BE2C (cell line): ENCODE measurements around the gene JMJD6.

Experiments
- DNase-seq: peaks from one replicate; pipeline ENCODE4 v3.0.0-alpha.2; 2020
- H3K27me3 ChIP-seq: fragments of 250-450 bp; sonication (Bioruptor Pico); 2 replicates; pipeline ENCODE4 v1.5.1; 2020; ENCODE audit warnings: mild to moderate bottlenecking
- H3K36me3 ChIP-seq: fragments of 250-450 bp; sonication (Bioruptor Pico); 2 replicates; pipeline ENCODE4 v1.5.1; 2020; ENCODE audit warnings: mild to moderate bottlenecking
- H3K4me1 ChIP-seq: fragments of 250-450 bp; sonication (Bioruptor Pico); 2 replicates; pipeline ENCODE4 v1.5.1; 2020
- H3K4me3 ChIP-seq: 2 replicates; pipeline ENCODE4 v1.5.1; 2011; ENCODE audit warnings: low read depth, low read length
- H3K9me3 ChIP-seq: fragments of 250-450 bp; sonication (Bioruptor Pico); 2 replicates; pipeline ENCODE4 v1.5.1; 2020
- TF ChIP-seq, protein P1 (sequence below): IDR thresholded peaks from 2 replicates; pipeline ENCODE4 v1.5.1; 2012; ENCODE audit warnings: mild to moderate bottlenecking, low read depth, low read length

The JMJD6 gene

DNA sequence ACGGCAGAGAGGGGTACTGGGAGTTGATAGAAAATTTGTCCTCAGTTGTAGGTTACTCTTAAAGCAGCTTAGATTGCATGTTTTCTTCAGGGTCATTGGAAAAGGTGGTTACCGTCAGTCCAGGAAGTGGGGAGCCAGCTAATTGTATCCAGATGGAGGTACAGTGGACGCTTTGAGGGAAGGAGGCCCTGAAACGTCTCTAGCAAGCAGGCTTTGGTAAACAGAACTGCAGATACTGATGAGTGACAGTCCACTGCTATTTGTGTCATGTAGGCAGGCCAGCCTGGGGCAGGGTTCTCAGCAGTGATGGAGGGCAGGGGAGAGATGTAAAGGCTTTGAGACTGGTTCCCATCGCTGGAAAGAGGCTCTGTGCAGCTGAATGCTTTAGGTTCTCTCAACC lies 52.7 kb downstream of the JMJD6 start:
- Histone ChIP-seq H3K4me1 (peaks cover 4% of the 10 kb centered on the region), H3K36me3 (peaks cover 14% of the 10 kb centered on the region), H3K9me3 (no peaks in the 10 kb centered on the region), H3K27me3 (no peaks in the 10 kb centered on the region), H3K4me3 (no peak overlapping the region)
- no peak for DNase-seq
- TF ChIP-seq, protein P1, sequence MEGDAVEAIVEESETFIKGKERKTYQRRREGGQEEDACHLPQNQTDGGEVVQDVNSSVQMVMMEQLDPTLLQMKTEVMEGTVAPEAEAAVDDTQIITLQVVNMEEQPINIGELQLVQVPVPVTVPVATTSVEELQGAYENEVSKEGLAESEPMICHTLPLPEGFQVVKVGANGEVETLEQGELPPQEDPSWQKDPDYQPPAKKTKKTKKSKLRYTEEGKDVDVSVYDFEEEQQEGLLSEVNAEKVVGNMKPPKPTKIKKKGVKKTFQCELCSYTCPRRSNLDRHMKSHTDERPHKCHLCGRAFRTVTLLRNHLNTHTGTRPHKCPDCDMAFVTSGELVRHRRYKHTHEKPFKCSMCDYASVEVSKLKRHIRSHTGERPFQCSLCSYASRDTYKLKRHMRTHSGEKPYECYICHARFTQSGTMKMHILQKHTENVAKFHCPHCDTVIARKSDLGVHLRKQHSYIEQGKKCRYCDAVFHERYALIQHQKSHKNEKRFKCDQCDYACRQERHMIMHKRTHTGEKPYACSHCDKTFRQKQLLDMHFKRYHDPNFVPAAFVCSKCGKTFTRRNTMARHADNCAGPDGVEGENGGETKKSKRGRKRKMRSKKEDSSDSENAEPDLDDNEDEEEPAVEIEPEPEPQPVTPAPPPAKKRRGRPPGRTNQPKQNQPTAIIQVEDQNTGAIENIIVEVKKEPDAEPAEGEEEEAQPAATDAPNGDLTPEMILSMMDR = no peak

DNA sequence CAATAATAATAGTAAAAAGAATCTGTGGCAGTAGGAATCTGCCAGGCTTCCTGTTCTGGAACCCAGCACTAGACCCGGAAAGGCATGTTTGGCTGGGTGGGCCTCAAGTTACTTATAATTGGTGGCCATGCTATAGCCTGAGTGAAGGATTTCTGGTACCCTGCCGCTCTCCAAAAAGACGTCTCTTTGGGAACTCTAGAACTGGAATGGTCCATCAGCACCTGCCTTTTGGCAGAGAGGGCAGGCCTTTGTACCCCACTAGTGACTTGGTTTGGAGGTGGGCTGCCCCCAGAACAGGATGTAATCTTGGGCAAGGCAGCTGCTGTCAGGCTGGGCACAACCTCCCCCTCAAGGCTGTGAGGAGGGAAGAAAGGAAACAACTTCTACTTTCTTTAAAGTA lies 53.5 kb downstream of the JMJD6 start:
- Histone ChIP-seq H3K27me3 (no peaks in the 10 kb centered on the region), H3K4me3 (no peak overlapping the region), H3K4me1 (peaks cover 4% of the 10 kb centered on the region), H3K36me3 (peaks cover 14% of the 10 kb centered on the region), H3K9me3 (no peaks in the 10 kb centered on the region)
- no peak for DNase-seq
- TF ChIP-seq, protein P1 = no peak

DNA sequence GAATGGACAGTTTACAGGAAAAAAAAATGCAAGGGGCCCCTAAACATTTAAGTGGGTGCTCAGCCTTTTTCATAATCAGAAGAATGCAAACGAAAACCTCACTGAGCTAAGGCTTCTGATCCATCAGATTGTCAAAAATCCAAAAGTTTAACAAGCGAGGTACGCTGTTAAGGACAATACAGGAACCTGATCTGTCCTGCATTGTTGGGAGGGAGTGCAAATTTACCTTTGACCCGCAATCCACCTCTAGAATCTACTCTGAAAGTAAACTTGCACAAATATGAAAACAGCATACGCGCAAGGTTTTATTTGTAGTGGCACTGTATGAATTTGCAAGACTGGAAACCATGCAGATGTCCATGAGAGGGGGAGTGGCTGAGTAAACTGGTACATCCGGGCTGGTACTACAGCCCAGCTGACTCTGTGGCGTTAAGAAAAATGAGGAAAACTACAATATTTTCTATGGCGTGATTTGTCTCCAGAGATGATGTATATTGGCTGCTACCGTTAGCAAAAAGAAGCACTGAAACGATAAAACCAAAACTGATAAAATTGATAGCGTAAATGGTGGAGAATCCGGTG lies 54.0 kb downstream of the JMJD6 start:
- peak overlapping the region; percentile 89 for H3K4me3 ChIP-seq
- TF ChIP-seq, protein P1 = no peak
- peaks cover 14% of the 10 kb centered on the region for H3K36me3 ChIP-seq
- no peak for DNase-seq
- H3K4me1 ChIP-seq = peaks cover 4% of the 10 kb centered on the region
- H3K27me3 ChIP-seq = no peaks in the 10 kb centered on the region
- no peaks in the 10 kb centered on the region for H3K9me3 ChIP-seq

DNA sequence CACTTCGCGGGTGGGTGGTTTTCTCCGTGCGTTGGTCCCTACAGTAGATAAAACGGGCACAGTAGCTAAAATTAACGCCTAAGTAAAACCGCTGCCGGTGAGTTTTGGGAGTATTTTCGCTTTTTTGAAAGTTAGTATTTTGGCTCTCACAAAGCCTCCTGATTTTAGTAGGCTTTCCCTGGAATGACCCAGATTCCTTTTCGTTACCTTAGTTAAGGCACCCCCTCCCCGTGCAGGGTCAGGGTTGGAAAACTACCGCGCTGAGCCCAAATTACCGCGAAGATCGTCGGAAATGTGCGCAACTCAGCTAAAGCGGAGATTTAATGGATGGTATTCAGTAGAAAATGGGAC lies 54.5 kb downstream of the JMJD6 start:
- Histone ChIP-seq H3K4me1 (peaks cover 4% of the 10 kb centered on the region), H3K4me3 (peak overlapping the region; percentile 89), H3K9me3 (no peaks in the 10 kb centered on the region), H3K27me3 (no peaks in the 10 kb centered on the region), H3K36me3 (peaks cover 12% of the 10 kb centered on the region)
- no peak for DNase-seq
- TF ChIP-seq, protein P1 = no peak

DNA sequence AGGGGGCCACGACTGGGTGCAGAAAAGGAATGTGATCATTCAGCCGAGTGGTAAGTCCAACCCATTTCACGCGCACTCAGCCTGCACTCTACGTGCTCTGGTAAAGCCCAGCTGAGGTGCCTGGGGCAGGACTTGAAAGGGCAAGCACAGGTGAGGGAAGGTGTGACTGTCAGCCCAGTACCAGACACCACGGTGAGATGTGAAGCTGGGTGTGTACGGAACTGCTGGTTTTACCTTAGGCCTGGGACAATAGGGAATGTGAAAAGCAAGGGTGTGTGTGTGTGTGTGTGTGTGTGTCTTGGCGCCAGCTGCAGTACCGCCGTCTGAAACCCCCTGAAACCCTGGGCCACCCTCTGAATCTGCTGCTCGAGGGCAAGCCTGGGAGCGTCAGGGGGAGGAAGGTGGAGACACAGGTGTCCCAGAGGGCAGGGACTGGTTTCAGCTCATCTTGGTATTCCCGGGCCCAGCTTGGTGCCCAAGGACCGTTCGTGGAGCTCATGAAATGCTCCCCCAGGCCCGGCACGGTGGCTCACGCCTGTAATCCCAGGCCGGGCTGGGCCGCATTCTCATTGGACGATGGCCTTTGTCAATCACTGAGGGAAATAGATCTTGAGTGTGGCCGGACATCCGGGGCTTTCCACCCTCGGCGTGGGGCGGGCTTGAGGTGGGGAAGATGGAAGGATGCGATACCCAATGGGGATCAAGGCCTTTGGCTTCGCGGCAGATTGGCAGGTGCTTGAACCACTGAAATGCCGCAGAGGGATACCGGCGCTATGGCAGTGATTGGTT lies 55.1 kb downstream of the JMJD6 start:
- DNase-seq = peak; percentile 100
- H3K4me1 ChIP-seq = peaks cover 4% of the 10 kb centered on the region
- H3K4me3 ChIP-seq = peak overlapping the region; percentile 89
- TF ChIP-seq, protein P1 = no peak
- no peaks in the 10 kb centered on the region for H3K27me3 ChIP-seq
- no peaks in the 10 kb centered on the region for H3K9me3 ChIP-seq
- peaks cover 8% of the 10 kb centered on the region for H3K36me3 ChIP-seq

DNA sequence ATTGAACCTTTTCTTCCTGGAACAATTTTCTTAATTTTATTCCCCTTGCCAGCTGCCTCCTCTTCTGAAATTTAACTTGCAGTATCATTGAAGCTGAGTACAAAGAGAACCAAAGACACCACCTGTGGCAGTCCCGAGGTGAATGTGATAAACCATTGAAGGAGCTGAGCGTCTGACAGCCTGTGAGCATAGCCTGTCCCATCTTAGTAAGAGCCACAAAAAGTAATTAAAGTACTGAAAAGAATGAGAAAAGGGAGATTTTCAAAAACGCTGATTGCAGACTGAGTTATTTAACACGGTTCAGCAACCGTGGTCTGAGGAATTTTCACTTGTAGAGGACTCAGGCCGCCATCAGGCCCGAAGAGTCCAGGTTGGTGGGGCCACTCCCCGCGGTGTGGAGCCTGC lies 55.7 kb downstream of the JMJD6 start:
- H3K36me3 ChIP-seq = peaks cover 3% of the 10 kb centered on the region
- DNase-seq = no peak
- H3K9me3 ChIP-seq = no peaks in the 10 kb centered on the region
- TF ChIP-seq, protein P1 = no peak
- peak overlapping the region; percentile 60; the same call in 1 of the 2 replicates for H3K4me3 ChIP-seq
- H3K27me3 ChIP-seq = no peaks in the 10 kb centered on the region
- H3K4me1 ChIP-seq = peaks cover 4% of the 10 kb centered on the region
